Coronary artery (tissue), 2 donors: ENCODE measurements around the gene SLMAP.

Source experiments
- DNase-seq: peaks from one replicate; pipeline ENCODE4 v3.0.0-alpha.2; 2017; ENCODE audit warnings: low spot score
- H3K27ac ChIP-seq, 2 donors: fragments of 200-600 bp; sonication (generic); one replicate each; pipeline ENCODE4 v1.5.1; 2016 to 2019
- H3K4me3 ChIP-seq: fragments of 200-600 bp; sonication (generic); 2 replicates; pipeline ENCODE4 v1.5.1; 2016; ENCODE audit warnings: mild to moderate bottlenecking, moderate library complexity
- TF ChIP-seq, protein P1 (sequence below): fragments of 200-600 bp; sonication (generic); IDR thresholded peaks from one replicate; pipeline ENCODE4 v1.5.1; 2019; ENCODE audit warnings: antibody characterized with exemption

The SLMAP gene

DNA sequence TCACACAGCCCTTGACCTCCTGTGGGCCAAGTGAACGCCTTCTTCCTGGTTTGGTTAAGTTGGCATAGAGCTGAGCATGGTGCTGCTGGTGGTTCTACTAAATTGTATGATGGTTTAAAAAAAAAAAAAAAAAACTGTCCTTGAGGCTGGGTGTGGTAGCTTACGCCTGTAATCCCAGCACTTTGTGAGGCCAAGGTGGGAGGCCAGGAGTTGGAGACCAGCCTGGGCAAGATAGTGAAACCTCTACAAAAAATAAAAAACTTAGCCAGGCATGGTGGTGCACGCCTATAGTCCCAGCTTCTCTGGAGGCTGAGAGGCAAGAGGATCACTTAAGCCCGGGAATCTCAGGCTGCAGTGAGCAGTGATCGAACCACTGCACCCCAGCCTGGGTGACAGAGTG is 193.2 kb downstream of the SLMAP start:
- no peak overlapping the region for H3K27ac ChIP-seq
- no peak overlapping the region for H3K4me3 ChIP-seq
- DNase-seq: no peak
- TF ChIP-seq, protein P1, sequence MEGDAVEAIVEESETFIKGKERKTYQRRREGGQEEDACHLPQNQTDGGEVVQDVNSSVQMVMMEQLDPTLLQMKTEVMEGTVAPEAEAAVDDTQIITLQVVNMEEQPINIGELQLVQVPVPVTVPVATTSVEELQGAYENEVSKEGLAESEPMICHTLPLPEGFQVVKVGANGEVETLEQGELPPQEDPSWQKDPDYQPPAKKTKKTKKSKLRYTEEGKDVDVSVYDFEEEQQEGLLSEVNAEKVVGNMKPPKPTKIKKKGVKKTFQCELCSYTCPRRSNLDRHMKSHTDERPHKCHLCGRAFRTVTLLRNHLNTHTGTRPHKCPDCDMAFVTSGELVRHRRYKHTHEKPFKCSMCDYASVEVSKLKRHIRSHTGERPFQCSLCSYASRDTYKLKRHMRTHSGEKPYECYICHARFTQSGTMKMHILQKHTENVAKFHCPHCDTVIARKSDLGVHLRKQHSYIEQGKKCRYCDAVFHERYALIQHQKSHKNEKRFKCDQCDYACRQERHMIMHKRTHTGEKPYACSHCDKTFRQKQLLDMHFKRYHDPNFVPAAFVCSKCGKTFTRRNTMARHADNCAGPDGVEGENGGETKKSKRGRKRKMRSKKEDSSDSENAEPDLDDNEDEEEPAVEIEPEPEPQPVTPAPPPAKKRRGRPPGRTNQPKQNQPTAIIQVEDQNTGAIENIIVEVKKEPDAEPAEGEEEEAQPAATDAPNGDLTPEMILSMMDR: no peak

DNA sequence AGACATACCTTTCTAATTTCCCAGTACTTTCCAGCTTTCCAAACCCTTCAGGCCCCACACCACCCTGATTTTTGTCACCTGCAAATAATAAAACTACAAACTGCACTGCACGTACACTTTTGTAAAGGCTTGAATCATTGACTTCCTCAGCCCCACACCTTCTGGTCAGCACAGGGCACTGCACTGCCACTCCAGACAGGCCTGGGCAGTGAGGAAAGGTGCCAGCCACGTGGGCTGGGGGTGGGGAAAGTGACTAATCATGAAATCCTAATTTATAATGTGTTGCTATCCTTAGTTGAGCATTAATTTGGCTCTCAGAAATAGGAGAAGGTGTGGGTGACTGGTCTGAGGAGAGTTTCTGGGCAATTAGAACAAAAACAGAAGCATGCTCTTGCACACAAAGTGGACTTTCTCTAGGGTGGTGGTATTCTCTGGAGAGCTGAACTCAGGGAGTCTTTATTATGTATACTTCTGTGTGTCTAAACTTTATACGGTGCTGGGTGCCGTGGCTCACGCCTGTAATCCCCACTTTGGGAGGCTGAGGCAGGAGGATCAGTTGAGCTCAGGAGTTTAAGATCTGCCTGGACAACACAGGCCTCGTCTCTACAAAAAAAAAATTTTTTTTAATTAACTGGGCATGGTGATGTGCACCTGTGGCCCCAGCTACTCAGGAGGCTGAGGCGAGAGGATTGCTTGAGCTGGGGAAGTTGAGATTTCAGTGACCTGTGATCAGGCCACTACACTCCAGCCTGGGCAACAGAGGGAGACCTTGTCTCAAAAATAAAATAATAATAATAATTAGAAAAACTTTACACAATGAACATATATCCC is 193.9 kb downstream of the SLMAP start:
- peak overlapping the region; percentile 24 to 33 for H3K27ac ChIP-seq
- TF ChIP-seq, protein P1: peak; percentile 26
- no peak overlapping the region for H3K4me3 ChIP-seq
- no peak for DNase-seq

DNA sequence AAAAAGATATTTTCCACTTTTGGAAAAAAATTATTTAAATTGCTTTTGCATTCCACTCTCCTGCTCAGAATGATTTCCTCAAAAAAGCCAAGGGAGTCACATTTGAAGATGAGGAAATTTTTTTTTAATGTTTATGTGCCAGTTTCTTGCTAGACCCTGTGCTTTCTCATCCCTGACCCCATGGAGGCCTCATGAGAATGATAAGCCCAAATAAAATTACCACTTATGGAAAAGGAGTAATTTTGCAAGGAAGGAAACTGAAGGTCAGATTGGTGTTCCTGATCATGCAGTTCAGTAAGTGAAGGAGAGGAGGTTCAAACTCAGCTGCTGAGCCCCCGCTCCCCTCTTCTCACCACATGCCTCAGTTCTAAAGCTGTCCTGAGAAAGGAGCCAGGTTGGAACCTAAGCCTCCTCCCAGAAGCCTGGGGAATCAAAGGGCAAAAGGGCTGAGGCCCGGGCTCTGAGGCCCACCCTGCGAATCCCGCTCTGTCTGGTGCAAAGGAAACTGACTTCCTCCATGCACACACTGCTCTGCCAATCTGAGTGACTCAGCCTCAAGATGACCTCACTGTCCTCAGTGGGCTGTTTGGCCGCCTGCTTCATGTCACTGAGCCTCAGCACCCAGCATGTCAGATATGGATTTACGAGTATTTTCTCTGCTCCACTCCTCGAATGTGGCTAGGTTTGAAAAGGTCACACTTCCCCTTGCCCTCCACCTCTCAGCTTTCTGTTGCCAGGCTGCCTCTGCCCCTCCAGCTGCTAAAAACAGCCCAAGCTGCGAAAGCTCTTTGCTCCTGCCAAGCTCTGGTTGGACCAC is 195.2 kb downstream of the SLMAP start:
- peak overlapping the region; percentile 32 for H3K4me3 ChIP-seq
- DNase-seq: peak; percentile 84
- peak overlapping the region; percentile 92 to 95 for H3K27ac ChIP-seq
- TF ChIP-seq, protein P1: no peak

DNA sequence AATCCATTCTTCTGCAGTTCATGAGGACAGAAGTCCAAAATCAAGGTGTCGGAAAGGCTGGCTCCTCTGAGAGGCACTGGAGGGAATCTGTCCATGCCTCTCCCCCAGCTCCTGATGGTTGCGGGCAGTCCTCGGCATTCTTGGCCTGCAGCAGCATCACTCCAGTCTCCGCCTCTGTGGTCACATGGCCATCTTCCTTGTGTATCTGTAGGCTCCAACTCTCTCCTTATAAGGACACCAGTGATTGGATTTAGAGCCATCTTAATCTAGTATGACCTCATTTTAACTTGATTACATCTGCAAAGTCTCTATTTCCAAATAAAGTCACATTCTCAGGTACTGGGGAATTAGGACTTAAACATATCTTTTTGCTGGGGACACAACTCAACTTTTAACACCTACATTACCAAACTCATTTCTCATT is 196.1 kb downstream of the SLMAP start:
- no peak for DNase-seq

DNA sequence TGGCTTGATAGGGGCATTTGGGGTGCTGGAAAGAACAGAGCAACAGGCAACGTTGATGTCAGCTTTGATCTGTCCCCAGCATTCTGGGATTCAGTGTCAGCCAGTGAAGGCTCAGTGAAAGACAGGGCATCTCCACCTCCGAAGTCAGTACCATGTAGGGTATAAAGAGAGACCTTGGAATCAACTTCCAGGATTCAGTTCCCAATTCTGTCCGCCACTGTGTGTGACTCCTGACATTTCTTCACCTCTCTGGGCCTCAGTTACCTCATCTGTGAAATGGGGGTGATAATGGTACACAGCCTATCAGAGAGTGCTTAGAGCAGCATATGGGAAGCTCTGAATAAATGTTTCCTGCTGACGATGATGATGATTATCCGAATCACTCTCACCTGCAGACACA is 196.5 kb downstream of the SLMAP start:
- peak overlapping the region; percentile 92 to 95 for H3K27ac ChIP-seq
- DNase-seq: no peak
- H3K4me3 ChIP-seq: no peak overlapping the region
- TF ChIP-seq, protein P1: no peak

More for the DNA sequence above, 196.1 kb downstream of the SLMAP start:
- peak overlapping the region; percentile 32 for H3K4me3 ChIP-seq
- H3K27ac ChIP-seq: peak overlapping the region; percentile 92 to 95
- TF ChIP-seq, protein P1: no peak

DNA sequence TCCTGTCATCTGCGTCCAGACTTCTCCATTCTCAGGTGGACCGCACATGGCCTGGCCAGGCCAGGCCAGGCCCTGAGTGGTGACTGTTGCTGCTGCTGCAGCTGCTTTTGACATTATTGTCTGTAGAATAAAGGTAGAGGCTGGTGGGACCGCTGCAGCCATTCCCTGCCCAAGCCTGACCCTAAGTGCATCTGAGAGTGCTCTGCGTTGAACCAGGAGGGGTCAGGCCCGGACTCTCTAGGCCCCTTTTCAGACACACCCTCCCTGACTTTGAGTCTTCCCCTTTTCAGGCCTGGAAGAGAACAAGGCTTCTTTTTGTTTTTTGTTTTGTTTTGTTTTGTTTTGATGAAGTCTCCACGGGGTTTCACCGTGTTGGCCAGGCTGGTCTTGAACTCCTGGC is 197.5 kb downstream of the SLMAP start:
- TF ChIP-seq, protein P1: no peak
- DNase-seq: no peak
- peak overlapping the region; percentile 92 to 95 for H3K27ac ChIP-seq
- no peak overlapping the region for H3K4me3 ChIP-seq
